ENCODE results near the gene SLC8A2. TPM values are rescaled to one million over a fixed set of nuclear protein-coding genes. Genes with fewer than 3 reads are reported as not detected.

Gene SLC8A2
- polyA plus RNA-seq, 1 donor (not counting 4 experiments of a cell fraction or from before 2014, with no cell fraction given) = 0.17 TPM

DNA sequence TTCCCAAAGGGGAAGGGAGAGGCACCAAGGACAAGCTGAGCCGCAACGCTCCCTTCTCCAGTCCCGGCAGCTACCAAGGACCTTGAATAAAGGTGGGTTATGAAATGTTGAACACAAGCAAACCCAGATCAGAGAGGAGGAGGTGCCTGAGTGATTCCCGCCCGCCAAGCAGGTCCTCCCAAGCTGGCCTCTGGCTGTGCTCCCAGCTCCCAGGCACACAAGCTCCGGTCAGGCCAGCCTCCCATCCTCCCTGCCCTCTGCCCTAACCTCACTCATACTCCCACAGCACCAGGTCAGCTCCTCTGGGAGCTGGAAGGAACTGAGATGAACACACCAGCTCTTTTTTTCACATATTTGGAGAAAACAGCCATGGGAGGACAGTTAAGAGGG, 39.4 kb upstream of the SLC8A2 start:
- H2AFZ ChIP-seq (ENCODE audit: control insufficient read depth, low read length) = no peak overlapping the region
- TF ChIP-seq, protein P1, sequence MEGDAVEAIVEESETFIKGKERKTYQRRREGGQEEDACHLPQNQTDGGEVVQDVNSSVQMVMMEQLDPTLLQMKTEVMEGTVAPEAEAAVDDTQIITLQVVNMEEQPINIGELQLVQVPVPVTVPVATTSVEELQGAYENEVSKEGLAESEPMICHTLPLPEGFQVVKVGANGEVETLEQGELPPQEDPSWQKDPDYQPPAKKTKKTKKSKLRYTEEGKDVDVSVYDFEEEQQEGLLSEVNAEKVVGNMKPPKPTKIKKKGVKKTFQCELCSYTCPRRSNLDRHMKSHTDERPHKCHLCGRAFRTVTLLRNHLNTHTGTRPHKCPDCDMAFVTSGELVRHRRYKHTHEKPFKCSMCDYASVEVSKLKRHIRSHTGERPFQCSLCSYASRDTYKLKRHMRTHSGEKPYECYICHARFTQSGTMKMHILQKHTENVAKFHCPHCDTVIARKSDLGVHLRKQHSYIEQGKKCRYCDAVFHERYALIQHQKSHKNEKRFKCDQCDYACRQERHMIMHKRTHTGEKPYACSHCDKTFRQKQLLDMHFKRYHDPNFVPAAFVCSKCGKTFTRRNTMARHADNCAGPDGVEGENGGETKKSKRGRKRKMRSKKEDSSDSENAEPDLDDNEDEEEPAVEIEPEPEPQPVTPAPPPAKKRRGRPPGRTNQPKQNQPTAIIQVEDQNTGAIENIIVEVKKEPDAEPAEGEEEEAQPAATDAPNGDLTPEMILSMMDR (optimal IDR thresholded peaks at IDR 0.05 in 1 of 3, IDR thresholded peaks at IDR 0.05 in 1 of 3, conservative IDR thresholded peaks at IDR 0.05 in 1 of 3; ENCODE audit: extremely low read depth in 1 of 3, insufficient read depth in 2 of 3, low read length in 3 of 3) = no peak
- TF ChIP-seq EZH2 (IDR thresholded peaks at IDR 0.05; ENCODE audit: low read length) = no peak
- H3K9me3 ChIP-seq (ENCODE audit: control insufficient read depth, low read depth, low read length) = no peaks in the 10 kb centered on the region
- no peak for FAIRE-seq
- DNase-seq (ENCODE audit: low read depth, low spot score) = no peak
- H3K36me3 ChIP-seq (ENCODE audit: control insufficient read depth in 2 of 2, extremely low read depth in 1 of 2, insufficient read depth in 2 of 2, low read length in 2 of 2) = peaks cover 2 to 8% of the 10 kb centered on the region in 2 experiments
- peak overlapping the region; percentile 34 for H3K27ac ChIP-seq (ENCODE audit: control insufficient read depth, insufficient read depth, low read length)
- peak overlapping the region; percentile 11 for H3K9ac ChIP-seq (ENCODE audit: control insufficient read depth, extremely low read depth, insufficient read depth, low read length)
- H3K4me3 ChIP-seq (ENCODE audit: control insufficient read depth in 2 of 3, extremely low read depth in 1 of 3, insufficient read depth in 2 of 3, low read depth in 1 of 3, low read length in 3 of 3) = peak overlapping the region in 1 of 3 experiments; percentile 11
- peak overlapping the region; percentile 91 for H3K4me2 ChIP-seq (ENCODE audit: control insufficient read depth, extremely low read depth, insufficient read depth, low read depth, low read length)
- H4K20me1 ChIP-seq (ENCODE audit: control insufficient read depth, extremely low read depth, insufficient read depth, low read length) = no peaks in the 10 kb centered on the region
- dilution Hi-C loops (cut with MboI; ENCODE audit: extremely low pct_ligation_motif_present, low sequenced_read_pairs) = no loop called here
- H3K79me2 ChIP-seq (ENCODE audit: control insufficient read depth, insufficient read depth, low read length) = peaks cover 78% of the 10 kb centered on the region
- H3K27me3 ChIP-seq (ENCODE audit: control insufficient read depth, extremely low read depth, insufficient read depth, low read length) = no peaks in the 10 kb centered on the region
- peaks cover 2% of the 10 kb centered on the region for H3K9me1 ChIP-seq (ENCODE audit: control insufficient read depth, extremely low read depth, insufficient read depth, low read length)
- H3K4me1 ChIP-seq (ENCODE audit: control insufficient read depth, extremely low read depth, insufficient read depth, low read length) = peaks cover 49% of the 10 kb centered on the region

DNA sequence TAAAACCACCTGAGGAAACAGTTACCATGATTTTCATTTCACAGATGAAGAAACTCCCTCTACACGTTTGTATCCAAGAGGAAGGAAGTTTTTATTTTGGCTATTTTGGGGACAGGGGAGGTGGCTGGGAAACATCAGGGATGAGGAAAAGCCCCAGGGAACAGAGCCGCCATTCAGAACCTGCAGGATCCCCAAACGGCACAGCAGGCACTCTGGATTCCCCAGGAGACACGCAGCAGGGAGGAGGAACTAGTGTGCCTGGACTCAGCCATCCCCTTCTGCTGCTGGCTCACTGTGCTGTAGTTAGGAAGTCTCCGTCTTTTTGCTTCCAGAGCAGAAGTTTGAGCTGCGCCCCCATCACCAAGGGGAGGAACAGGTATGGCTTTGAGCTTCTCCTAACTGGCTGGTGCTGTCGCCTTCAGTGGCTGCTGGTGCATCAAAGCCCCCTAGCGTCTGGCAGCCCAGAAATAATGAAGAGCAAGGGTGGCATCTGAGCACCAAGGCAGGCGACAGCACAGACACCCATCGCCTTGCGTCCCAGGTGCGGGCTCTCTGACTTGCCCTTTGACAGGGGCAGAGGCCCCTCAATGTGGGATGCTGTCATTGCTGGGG, 38.9 kb upstream of the SLC8A2 start:
- Histone ChIP-seq H3K4me1 (ENCODE audit: control insufficient read depth, extremely low read depth, insufficient read depth, low read length) (peaks cover 49% of the 10 kb centered on the region), H3K79me2 (ENCODE audit: control insufficient read depth, insufficient read depth, low read length) (peaks cover 79% of the 10 kb centered on the region), H3K9ac (ENCODE audit: control insufficient read depth, extremely low read depth, insufficient read depth, low read length) (peak overlapping the region; percentile 7), H3K9me1 (ENCODE audit: control insufficient read depth, extremely low read depth, insufficient read depth, low read length) (peaks cover 2% of the 10 kb centered on the region), H3K27ac (ENCODE audit: control insufficient read depth, insufficient read depth, low read length) (peak overlapping the region; percentile 43), H3K9me3 (ENCODE audit: control insufficient read depth, low read depth, low read length) (no peaks in the 10 kb centered on the region), H3K4me3 (ENCODE audit: control insufficient read depth in 2 of 3, extremely low read depth in 1 of 3, insufficient read depth in 2 of 3, low read depth in 1 of 3, low read length in 3 of 3) (peak overlapping the region in 2 of 3 experiments; percentile 0 to 40), H2AFZ (ENCODE audit: control insufficient read depth, low read length) (no peak overlapping the region), H3K4me2 (ENCODE audit: control insufficient read depth, extremely low read depth, insufficient read depth, low read depth, low read length) (peak overlapping the region; percentile 50), H3K36me3 (ENCODE audit: control insufficient read depth in 2 of 2, extremely low read depth in 1 of 2, insufficient read depth in 2 of 2, low read length in 2 of 2) (peaks cover 2 to 8% of the 10 kb centered on the region in 2 experiments), H4K20me1 (ENCODE audit: control insufficient read depth, extremely low read depth, insufficient read depth, low read length) (no peaks in the 10 kb centered on the region), H3K27me3 (ENCODE audit: control insufficient read depth, extremely low read depth, insufficient read depth, low read length) (no peaks in the 10 kb centered on the region)
- FAIRE-seq (no peak), DNase-seq (ENCODE audit: low read depth, low spot score) (no peak)
- dilution Hi-C loops (cut with MboI; ENCODE audit: extremely low pct_ligation_motif_present, low sequenced_read_pairs) = no loop called here
- no peak for TF ChIP-seq EZH2 (IDR thresholded peaks at IDR 0.05; ENCODE audit: low read length)
- TF ChIP-seq, protein P1 (optimal IDR thresholded peaks at IDR 0.05 in 1 of 3, IDR thresholded peaks at IDR 0.05 in 1 of 3, conservative IDR thresholded peaks at IDR 0.05 in 1 of 3; ENCODE audit: extremely low read depth in 1 of 3, insufficient read depth in 2 of 3, low read length in 3 of 3) = peak in 2 of 3 experiments; percentile 11 to 18
